ENCODE data around the gene MMP25. TPM values are rescaled to one million over a fixed set of nuclear protein-coding genes. Genes with fewer than 3 reads are reported as not detected.

MMP25 gene
- total and polyA plus RNA-seq, 10 of the 15 experiments (the other 5 are each of a cell fraction or from before 2014, with no cell fraction given) = 0.03 to 0.36 (median 0.13) TPM; not detected in 1

GRCh38 chr16:3106205-3106928 is 60.0 kb downstream of the MMP25 start (continued):
- TF ChIP-seq E4F1 (IDR thresholded peaks at IDR 0.05; ENCODE audit: borderline replicate concordance, partially characterized antibody) = no peak
- TF ChIP-seq POLR2AphosphoS5 (IDR thresholded peaks at IDR 0.05; ENCODE audit: low read length) = peak; percentile 68; the same call in 1 of the 2 replicates
- peak in 1 of 2 experiments; percentile 85; a peak in 2 of 4 replicates for TF ChIP-seq SRF (IDR thresholded peaks at IDR 0.05; ENCODE audit: low read depth in 2 of 2, low read length in 2 of 2)
- TF ChIP-seq IKZF2 (IDR thresholded peaks at IDR 0.05) = no peak; a peak in 1 of 4 replicates
- TF ChIP-seq IRF5 (IDR thresholded peaks at IDR 0.05; ENCODE audit: borderline replicate concordance) = no peak
- no peak for TF ChIP-seq ASH2L (IDR thresholded peaks at IDR 0.05; ENCODE audit: borderline replicate concordance, low read depth)
- TF ChIP-seq SUZ12 (IDR thresholded peaks at IDR 0.05; ENCODE audit: unreplicated experiment) = no peak
- TF ChIP-seq BMI1 (IDR thresholded peaks at IDR 0.05; ENCODE audit: borderline replicate concordance) = peak; percentile 61; the same call in 1 of the 2 replicates
- TF ChIP-seq NKRF (conservative IDR thresholded peaks at IDR 0.05) = peak; percentile 72; the same call in 1 of the 2 replicates
- no peak for TF ChIP-seq HDGF (IDR thresholded peaks at IDR 0.05)
- peak; percentile 81; the same call in 1 of the 2 replicates for TF ChIP-seq TCF3 (IDR thresholded peaks at IDR 0.05; ENCODE audit: borderline replicate concordance, insufficient read depth, low read depth, low read length)
- TF ChIP-seq PKNOX1 (IDR thresholded peaks at IDR 0.05) = no peak
- TF ChIP-seq GATAD2B (conservative IDR thresholded peaks at IDR 0.05; ENCODE audit: low read depth) = peak; percentile 90
- TF ChIP-seq PAX8 (IDR thresholded peaks at IDR 0.05) = no peak
- no peak for TF ChIP-seq MTA3 (IDR thresholded peaks at IDR 0.05; ENCODE audit: borderline replicate concordance, low read length)
- TF ChIP-seq CBX3 (IDR thresholded peaks at IDR 0.05; ENCODE audit: borderline replicate concordance, low read depth) = no peak
- TF ChIP-seq ZBED1 (IDR thresholded peaks at IDR 0.05; ENCODE audit: borderline replicate concordance) = no peak
- TF ChIP-seq ZNF592 (IDR thresholded peaks at IDR 0.05) = no peak
- TF ChIP-seq NBN (IDR thresholded peaks at IDR 0.05) = peak; percentile 44; the same call in 1 of the 2 replicates
